ENCODE measurements around the gene HINFP. TPM values are rescaled to one million over a fixed set of nuclear protein-coding genes. Genes with fewer than 3 reads are reported as not detected.

Gene HINFP
- total RNA-seq, 2 donors from 2014 or later, result 13.4 to 34.7 TPM

DNA sequence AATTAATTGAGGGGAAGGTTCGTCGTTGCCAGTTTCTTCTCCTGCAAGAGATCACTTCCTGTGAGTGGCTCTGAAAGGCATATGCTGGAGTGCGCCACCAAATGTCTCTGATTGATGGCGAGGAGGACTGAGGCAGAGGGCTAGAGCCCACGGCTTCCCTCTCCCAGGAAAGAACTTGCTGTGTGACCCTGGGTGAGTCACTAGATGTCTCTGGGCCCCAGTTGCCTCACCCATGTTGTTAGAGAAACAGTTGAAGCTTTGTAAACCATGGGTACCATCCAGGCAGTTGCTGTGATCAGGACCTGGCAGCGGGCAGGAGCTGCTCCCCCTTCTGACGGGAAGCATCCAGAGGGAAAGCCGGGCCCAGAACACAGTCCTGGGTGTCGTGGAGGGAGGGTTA lies 30.7 kb downstream of the HINFP start:
- ATAC-seq (ENCODE audit: insufficient number of reproducible peaks, low FRiP score, low read depth) (no peak), DNase-seq (ENCODE audit: low spot score) (no peak)
- no peak for TF ChIP-seq CTCF (IDR thresholded peaks at IDR 0.05)
- H3K9me3 ChIP-seq, result no peaks in the 10 kb centered on the region
- H3K27ac ChIP-seq, result no peak overlapping the region
- no peaks in the 10 kb centered on the region for H3K27me3 ChIP-seq (replicated peaks; ENCODE audit: insufficient read depth)
- H3K36me3 ChIP-seq, result no peaks in the 10 kb centered on the region
- H3K4me3 ChIP-seq, result no peak overlapping the region
- H3K4me1 ChIP-seq (ENCODE audit: control insufficient read depth in 1 of 2, low read depth in 2 of 2), result peaks cover 3 to 17% of the 10 kb centered on the region in 2 donors

DNA sequence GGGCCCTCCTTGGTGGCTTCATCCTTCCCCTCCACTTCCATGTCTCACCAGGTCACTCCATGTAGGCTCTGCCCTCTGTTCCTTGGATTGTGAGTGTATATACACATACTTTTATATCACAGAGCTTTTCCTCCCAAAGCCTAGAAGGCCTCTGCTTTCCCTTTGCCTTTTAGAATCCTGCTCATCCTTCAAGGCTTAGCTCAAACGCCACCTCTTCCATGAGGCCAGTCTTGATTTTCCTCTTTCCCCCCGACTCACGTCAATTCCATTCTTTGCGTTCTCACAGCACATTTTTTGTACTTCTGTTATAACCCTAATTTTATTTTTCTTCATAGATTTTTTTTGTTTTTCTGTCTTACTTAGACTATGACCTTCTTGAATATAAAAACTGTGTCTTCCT lies 31.2 kb downstream of the HINFP start:
- Histone ChIP-seq H3K27me3 (replicated peaks; ENCODE audit: insufficient read depth) (no peaks in the 10 kb centered on the region), H3K36me3 (no peaks in the 10 kb centered on the region), H3K27ac (no peak overlapping the region), H3K4me1 (ENCODE audit: control insufficient read depth in 1 of 2, low read depth in 2 of 2) (peaks cover 3 to 17% of the 10 kb centered on the region in 2 donors), H3K4me3 (no peak overlapping the region), H3K9me3 (no peaks in the 10 kb centered on the region)
- ATAC-seq (ENCODE audit: insufficient number of reproducible peaks, low FRiP score, low read depth), result no peak
- no peak for TF ChIP-seq CTCF (IDR thresholded peaks at IDR 0.05)
- no peak for DNase-seq (ENCODE audit: low spot score)

DNA sequence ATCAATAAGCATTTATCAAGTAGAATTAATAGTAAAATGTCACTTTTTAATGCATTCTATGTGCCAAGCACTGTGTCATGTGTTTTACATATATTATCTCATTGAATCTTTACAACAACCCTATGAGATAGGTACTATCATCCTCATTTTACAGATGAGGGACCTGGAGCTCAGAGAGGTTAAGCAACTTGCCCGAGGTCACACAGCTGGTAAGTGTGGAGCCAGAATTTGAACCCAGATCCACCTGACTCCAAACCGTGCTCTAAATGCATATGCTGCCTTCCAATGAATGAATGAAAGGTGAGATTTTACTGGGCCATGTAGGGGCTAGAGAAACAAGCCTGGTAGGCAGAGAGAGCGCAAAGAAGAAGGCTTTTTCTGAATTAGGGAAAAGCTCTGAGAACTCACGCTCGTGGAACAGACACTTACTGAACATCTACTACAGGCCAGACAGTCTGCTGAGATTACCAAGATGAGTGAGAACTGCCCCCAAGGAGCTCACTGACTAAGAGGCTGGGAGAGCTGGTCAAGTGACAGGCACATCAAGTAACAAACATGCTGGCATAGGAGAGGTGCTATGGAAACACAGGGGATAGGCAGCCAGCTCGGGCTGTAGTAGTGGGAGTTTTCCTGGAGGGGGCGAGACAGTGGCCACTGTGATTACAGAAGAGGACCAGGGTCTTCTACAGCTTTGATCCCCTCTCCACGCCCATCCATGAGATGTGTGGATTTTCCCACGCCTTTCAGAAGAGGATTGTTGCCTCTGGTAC lies 31.9 kb downstream of the HINFP start:
- Histone ChIP-seq H3K9me3 (no peaks in the 10 kb centered on the region), H3K36me3 (no peaks in the 10 kb centered on the region), H3K27me3 (replicated peaks; ENCODE audit: insufficient read depth) (no peaks in the 10 kb centered on the region), H3K4me1 (ENCODE audit: control insufficient read depth in 1 of 2, low read depth in 2 of 2) (peaks cover 3 to 16% of the 10 kb centered on the region in 2 donors), H3K4me3 (no peak overlapping the region), H3K27ac (no peak overlapping the region)
- ATAC-seq (ENCODE audit: insufficient number of reproducible peaks, low FRiP score, low read depth) (no peak), DNase-seq (ENCODE audit: low spot score) (no peak)
- no peak for TF ChIP-seq CTCF (IDR thresholded peaks at IDR 0.05)

DNA sequence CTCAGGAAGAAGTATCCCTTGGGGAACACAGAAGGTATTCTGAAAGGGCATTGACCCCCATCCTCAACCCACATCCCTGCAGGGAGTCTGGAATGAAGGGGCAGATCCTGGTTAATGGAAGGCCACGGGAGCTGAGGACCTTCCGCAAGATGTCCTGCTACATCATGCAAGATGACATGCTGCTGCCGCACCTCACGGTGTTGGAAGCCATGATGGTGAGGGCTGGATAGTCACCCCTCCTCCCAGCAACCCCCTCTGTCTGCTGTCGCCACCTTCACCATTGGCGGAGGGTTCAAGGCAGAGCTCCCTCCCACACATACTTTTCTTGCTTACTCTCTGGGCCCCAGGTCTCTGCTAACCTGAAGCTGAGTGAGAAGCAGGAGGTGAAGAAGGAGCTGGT lies 32.8 kb downstream of the HINFP start:
- Histone ChIP-seq H3K4me3 (no peak overlapping the region), H3K4me1 (ENCODE audit: control insufficient read depth in 1 of 2, low read depth in 2 of 2) (peaks cover 3 to 8% of the 10 kb centered on the region in 2 donors), H3K9me3 (no peaks in the 10 kb centered on the region), H3K27me3 (replicated peaks; ENCODE audit: insufficient read depth) (no peaks in the 10 kb centered on the region), H3K27ac (no peak overlapping the region), H3K36me3 (no peaks in the 10 kb centered on the region)
- no peak for ATAC-seq (ENCODE audit: insufficient number of reproducible peaks, low FRiP score, low read depth)
- DNase-seq (ENCODE audit: low spot score), result no peak
- TF ChIP-seq CTCF (IDR thresholded peaks at IDR 0.05), result no peak

- ATAC-seq (ENCODE audit: insufficient number of reproducible peaks, low FRiP score, low read depth) (no peak), DNase-seq (ENCODE audit: low spot score) (no peak)
- Histone ChIP-seq H3K9me3 (no peaks in the 10 kb centered on the region), H3K4me3 (no peak overlapping the region), H3K36me3 (no peaks in the 10 kb centered on the region), H3K27ac (no peak overlapping the region), H3K4me1 (ENCODE audit: control insufficient read depth in 1 of 2, low read depth in 2 of 2) (no peaks in the 10 kb centered on the region), H3K27me3 (replicated peaks; ENCODE audit: insufficient read depth) (no peaks in the 10 kb centered on the region)
- no peak for TF ChIP-seq CTCF (IDR thresholded peaks at IDR 0.05)
Measured at GRCh38 chr11:119155733-119156492, 34.5 kb downstream of the HINFP start.

Data from thoracic aorta (tissue), 2 donors.